MCF 10A (cell line): Measurements from ENCODE around the gene PLA2G4F. TPM values are rescaled to one million over a fixed set of nuclear protein-coding genes. Genes with fewer than 3 reads are reported as not detected.

Source experiments
- BruUV-seq: library from RNA; stranded (reverse); fragments of 400-500 nt; replicated peaks from 2 replicates; lab custom pipeline; 2021; lab: Mats Ljungman, UMichigan
- CTCF ChIA-PET: fragments of 300-600 bp; sonication (Branson Sonifier 250); formaldehyde crosslinking; extraction: SDS; loops from one replicate; lab custom pipeline; 2021; ENCODE audit warnings: antibody characterized with exemption, inconsistent platforms; lab: Yijun Ruan, JAX
- POLR2A ChIA-PET: fragments of 300-600, 350-650 bp; sonication (Branson Sonifier 250); formaldehyde crosslinking; extraction: SDS; loops from one replicate; lab custom pipeline; 2020; ENCODE audit warnings: antibody characterized with exemption, inconsistent platforms; lab: Yijun Ruan, JAX
- DNase-seq: peaks from one replicate; pipeline ENCODE4 v3.0.0-alpha.2; 2018; ENCODE audit not compliant: unreplicated experiment
- H3K27ac Mint-ChIP-seq: one replicate; pipeline ENCODE4 v1.8.0; 2022; ENCODE audit warnings: mild to moderate bottlenecking, low read depth, mixed read lengths; ENCODE audit not compliant: unreplicated experiment
- H3K27me3 Mint-ChIP-seq: one replicate; pipeline ENCODE4 v1.8.0; 2022; ENCODE audit warnings: mixed read lengths; ENCODE audit not compliant: insufficient read depth, unreplicated experiment
- H3K36me3 Mint-ChIP-seq: one replicate; pipeline ENCODE4 v1.8.0; 2022; ENCODE audit warnings: mild to moderate bottlenecking, moderate library complexity, mixed read lengths; ENCODE audit not compliant: insufficient read depth, unreplicated experiment
- H3K4me1 Mint-ChIP-seq: one replicate; pipeline ENCODE4 v1.8.0; 2022; ENCODE audit warnings: mixed read lengths; ENCODE audit not compliant: insufficient read depth, unreplicated experiment
- H3K4me3 Mint-ChIP-seq: one replicate; pipeline ENCODE4 v1.8.0; 2022; ENCODE audit warnings: mild to moderate bottlenecking, moderate library complexity, mixed read lengths; ENCODE audit not compliant: unreplicated experiment
- H3K9me3 Mint-ChIP-seq: one replicate; pipeline ENCODE4 v1.8.0; 2022; ENCODE audit warnings: mixed read lengths; ENCODE audit not compliant: unreplicated experiment
- intact Hi-C: fragments of 100-400 bp; cut with micrococcal nuclease; formaldehyde crosslinking; loops from 2 replicates; pipeline ENCODE4 v1.14.1; 2022
- total RNA-seq: library from RNA; stranded (reverse); gene quantifications from 2 replicates; pipeline ENCODE4 v1.2.3, GENCODE V29; 2022
- TF ChIP-seq, protein P1 (sequence below): fragments of 200-600 bp; IDR thresholded peaks from one replicate; pipeline ENCODE4 v1.8.0; 2022; ENCODE audit warnings: antibody characterized with exemption, mild to moderate bottlenecking; ENCODE audit not compliant: unreplicated experiment

Gene PLA2G4F
- total RNA-seq, 1 experiment from 2014 or later = 0.30 TPM

GRCh38 chr15:42134617-42135245 is 21.7 kb downstream of the PLA2G4F start:
- ChIA-PET POLR2A (interaction anchor here (1.2 to 1.9 kb wide), 2 partner anchors 51 to 69 kb away, joined by 5 read pairs; no protein-coding TSS in a partner anchor), CTCF (interaction anchor here (0.5 to 8.4 kb wide), 17 partner anchors 8 to 414 kb away, joined by 3 to 127 read pairs (median 4); partner anchors contain the start of genes HAUS2, LRRC57 and PLA2G4D)
- no peaks in the 10 kb centered on the region for H3K9me3 Mint-ChIP-seq
- DNase-seq = no peak
- intact Hi-C loops = loop anchor here (1.0 to 5.0 kb wide), 3 partner anchors 68 to 338 kb away; no protein-coding TSS in a partner anchor
- no TSS peak for BruUV-seq
- peaks cover 8% of the 10 kb centered on the region for H3K4me1 Mint-ChIP-seq
- peaks cover 20% of the 10 kb centered on the region for H3K27me3 Mint-ChIP-seq
- no peak overlapping the region for H3K27ac Mint-ChIP-seq
- no peak overlapping the region for H3K4me3 Mint-ChIP-seq
- no peaks in the 10 kb centered on the region for H3K36me3 Mint-ChIP-seq
- TF ChIP-seq, protein P1, sequence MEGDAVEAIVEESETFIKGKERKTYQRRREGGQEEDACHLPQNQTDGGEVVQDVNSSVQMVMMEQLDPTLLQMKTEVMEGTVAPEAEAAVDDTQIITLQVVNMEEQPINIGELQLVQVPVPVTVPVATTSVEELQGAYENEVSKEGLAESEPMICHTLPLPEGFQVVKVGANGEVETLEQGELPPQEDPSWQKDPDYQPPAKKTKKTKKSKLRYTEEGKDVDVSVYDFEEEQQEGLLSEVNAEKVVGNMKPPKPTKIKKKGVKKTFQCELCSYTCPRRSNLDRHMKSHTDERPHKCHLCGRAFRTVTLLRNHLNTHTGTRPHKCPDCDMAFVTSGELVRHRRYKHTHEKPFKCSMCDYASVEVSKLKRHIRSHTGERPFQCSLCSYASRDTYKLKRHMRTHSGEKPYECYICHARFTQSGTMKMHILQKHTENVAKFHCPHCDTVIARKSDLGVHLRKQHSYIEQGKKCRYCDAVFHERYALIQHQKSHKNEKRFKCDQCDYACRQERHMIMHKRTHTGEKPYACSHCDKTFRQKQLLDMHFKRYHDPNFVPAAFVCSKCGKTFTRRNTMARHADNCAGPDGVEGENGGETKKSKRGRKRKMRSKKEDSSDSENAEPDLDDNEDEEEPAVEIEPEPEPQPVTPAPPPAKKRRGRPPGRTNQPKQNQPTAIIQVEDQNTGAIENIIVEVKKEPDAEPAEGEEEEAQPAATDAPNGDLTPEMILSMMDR = no peak

GRCh38 chr15:42133886-42134502 is 22.4 kb downstream of the PLA2G4F start:
- ChIA-PET CTCF (interaction anchor here (0.6 to 8.4 kb wide), 19 partner anchors 8 to 414 kb away, joined by 3 to 127 read pairs (median 4); partner anchors contain the start of genes HAUS2, LRRC57 and PLA2G4D), POLR2A (interaction anchor here (1.2 to 1.9 kb wide), 2 partner anchors 50 to 69 kb away, joined by 5 read pairs; no protein-coding TSS in a partner anchor)
- BruUV-seq = no TSS peak
- no peaks in the 10 kb centered on the region for H3K9me3 Mint-ChIP-seq
- DNase-seq = peak; percentile 62
- TF ChIP-seq, protein P1 = peak; percentile 65
- no peak overlapping the region for H3K27ac Mint-ChIP-seq
- peaks cover 20% of the 10 kb centered on the region for H3K27me3 Mint-ChIP-seq
- H3K4me3 Mint-ChIP-seq = no peak overlapping the region
- intact Hi-C loops = loop anchor here (1.0 to 5.0 kb wide), 3 partner anchors 68 to 338 kb away; no protein-coding TSS in a partner anchor
- peaks cover 15% of the 10 kb centered on the region for H3K4me1 Mint-ChIP-seq
- no peaks in the 10 kb centered on the region for H3K36me3 Mint-ChIP-seq

DNA sequence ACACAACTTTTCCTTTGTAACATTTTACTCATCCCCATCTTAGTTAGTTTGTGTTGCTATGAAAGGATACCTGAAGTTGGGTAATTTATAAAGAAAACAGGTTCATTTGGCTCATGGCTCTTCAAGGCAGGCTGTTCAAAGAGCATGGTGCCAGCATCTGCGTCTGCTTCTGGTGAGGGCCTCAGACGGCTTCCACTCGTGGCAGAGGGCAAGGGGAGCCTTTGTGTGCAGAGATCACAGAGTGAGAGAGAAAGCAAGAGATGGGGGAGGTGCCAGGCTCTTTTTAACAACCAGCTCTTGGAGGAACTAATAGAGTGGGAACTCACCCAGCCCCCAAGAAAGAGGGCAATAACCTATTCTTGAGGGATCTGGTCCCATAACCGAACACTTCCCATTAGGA is 23.1 kb downstream of the PLA2G4F start:
- TF ChIP-seq, protein P1 = no peak
- Mint-ChIP-seq H3K27me3 (peaks cover 19% of the 10 kb centered on the region), H3K36me3 (no peaks in the 10 kb centered on the region), H3K27ac (no peak overlapping the region), H3K4me3 (no peak overlapping the region), H3K9me3 (no peaks in the 10 kb centered on the region), H3K4me1 (peaks cover 15% of the 10 kb centered on the region)
- BruUV-seq = no TSS peak
- intact Hi-C loops = loop anchor here (5.0 kb wide), 1 partner anchor 339 kb away; no protein-coding TSS in a partner anchor
- ChIA-PET POLR2A (interaction anchor here (1.6 to 1.9 kb wide), 2 partner anchors 12 to 68 kb away, joined by 3 to 5 read pairs; no protein-coding TSS in a partner anchor), CTCF (interaction anchor here (0.6 to 8.4 kb wide), 6 partner anchors 16 to 343 kb away, joined by 3 to 127 read pairs (median 7); no protein-coding TSS in a partner anchor)
- no peak for DNase-seq
